Measurements from ENCODE around the gene FSD1.
"Not testable (repeated sequence)": the region's sequence is repeated elsewhere in the genome, so short reads cannot be mapped to it uniquely, and the experiment has no call there.

Gene FSD1

GRCh38 chr19:4304538-4305256, at the start of gene FSD1:
Gene FSD1, plus strand, starts transcription at chr19:4304598. Its CDS starts 149 bp downstream, at chr19:4304747.
- peak; percentile 53 for DNase-seq (ENCODE audit: low spot score)

DNA sequence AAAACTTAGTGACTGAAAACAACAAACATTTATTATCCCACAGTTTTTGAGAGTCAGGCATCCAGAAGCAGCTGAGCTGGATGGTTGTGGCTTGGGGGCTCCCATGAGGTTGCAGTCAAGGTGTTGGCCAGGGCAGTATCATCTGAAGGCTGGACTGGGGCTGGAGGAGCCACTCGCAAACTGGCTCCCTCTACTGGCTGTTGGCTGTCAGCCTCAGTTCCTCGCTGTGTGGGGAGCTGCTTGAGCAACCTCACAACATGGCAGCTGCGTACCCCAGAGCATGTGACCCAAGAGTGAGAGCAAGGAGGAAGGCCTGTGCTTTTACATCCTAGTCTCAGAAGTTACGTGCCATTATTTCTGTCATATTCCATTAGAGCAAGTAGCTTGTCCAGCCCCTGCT, 47.8 kb upstream of the FSD1 start:
- no peak for DNase-seq (ENCODE audit: low spot score)

GRCh38 chr19:4257025-4257424, 47.4 kb upstream of the FSD1 start:
- no peak for DNase-seq (ENCODE audit: low spot score)

DNA sequence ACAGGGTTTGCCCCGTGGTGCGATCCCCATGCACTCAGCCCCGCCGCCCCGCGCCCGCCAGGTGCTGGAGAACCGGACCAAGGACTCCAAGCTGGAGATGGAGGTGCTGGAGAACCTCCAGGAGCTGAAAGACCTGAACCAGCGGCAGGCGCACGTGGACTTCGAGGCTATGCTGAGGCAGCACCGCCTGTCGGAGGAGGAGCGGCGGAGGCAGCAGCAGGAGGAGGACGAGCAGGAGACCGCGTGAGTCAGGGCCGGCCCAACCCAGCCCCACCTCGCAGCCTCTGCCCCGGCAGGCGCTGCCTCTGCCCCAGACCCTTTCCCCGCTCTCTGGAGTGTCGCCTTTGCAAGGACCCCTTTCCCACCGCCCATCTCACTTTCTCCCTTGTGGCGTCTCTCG, 46.2 kb upstream of the FSD1 start:
- no peak for DNase-seq (ENCODE audit: low spot score)

DNA sequence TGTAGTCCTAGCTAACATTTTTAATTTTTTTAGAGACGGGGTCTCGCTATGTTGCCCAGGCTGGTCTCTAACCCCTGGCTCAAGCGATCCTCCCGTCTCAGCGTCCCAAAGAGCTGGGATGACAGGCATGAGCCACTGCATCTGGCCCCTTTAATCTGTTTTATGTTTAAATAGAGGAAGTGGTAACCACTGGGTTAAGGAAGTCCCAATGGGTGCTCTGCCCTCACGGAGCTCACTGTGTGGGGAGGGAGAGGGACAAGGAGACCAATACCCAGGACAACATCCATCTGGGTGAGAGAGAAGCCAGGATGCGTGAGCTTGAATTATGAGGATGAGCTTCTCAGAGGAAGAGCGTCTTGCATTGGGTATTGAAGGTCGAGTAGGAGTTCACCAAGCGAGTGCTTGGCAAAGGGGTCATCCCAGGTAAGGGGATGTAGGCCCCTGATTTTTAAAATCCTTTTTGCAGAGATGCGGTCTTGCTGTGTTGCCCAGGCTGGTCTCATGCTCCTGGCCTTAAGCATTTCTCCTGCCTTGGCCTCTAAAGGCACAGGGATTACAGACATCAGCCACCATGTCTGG, 43.7 kb upstream of the FSD1 start:
- DNase-seq (ENCODE audit: low spot score), result no peak

GRCh38 chr19:4264812-4265211, 39.6 kb upstream of the FSD1 start:
- DNase-seq (ENCODE audit: low spot score), result no peak

GRCh38 chr19:4266253-4267000, 38.0 kb upstream of the FSD1 start:
- DNase-seq (ENCODE audit: low spot score), result no peak

GRCh38 chr19:4267101-4267900, 37.1 kb upstream of the FSD1 start:
- peak; percentile 46 for DNase-seq (ENCODE audit: low spot score)

DNA sequence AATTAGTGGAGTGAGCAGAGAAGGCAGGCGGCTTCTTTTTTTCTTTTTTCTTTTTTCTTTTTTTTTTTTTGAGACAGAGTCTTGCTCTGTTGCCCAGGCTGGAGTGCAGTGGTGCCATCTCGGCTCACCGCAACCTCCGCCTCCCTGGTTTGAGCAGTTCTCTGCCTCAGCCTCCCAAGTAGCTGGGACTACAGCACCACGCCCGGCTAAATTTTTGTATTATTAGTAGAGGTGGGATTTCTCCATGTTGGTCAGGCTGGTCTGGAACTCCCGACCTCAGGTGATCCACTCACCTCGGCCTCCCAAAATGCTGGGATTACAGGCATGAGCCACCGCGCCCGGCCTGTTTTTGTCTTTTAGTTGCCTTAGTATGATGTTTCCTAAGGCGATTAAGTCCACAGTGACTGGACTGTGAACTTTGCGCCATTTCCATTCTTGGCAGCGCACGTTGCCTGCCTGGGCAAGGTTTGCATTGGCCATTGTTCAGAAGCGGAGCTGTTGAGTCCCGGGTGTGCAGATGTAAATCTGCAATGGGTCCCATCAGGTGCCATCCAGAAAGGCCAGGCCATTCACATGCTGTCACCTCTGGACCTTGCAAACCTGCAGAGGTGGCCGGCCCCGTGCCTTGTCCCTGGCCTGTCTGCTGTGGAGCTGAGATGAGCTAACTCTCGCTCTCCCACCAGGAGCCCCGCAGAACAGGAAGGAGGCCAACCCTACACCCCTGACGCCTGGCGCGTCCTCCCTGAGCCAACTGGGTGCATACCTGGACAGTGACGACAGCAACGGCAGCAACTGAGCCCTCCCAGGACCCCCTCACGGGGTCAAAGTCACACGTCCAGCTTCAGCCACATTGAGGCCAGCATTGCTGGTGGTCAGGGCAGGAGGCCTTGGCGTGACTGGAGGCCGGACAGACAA, 36.2 kb upstream of the FSD1 start:
- no peak for DNase-seq (ENCODE audit: low spot score)

GRCh38 chr19:4268816-4269430, 35.5 kb upstream of the FSD1 start:
- no peak for DNase-seq (ENCODE audit: low spot score)

DNA sequence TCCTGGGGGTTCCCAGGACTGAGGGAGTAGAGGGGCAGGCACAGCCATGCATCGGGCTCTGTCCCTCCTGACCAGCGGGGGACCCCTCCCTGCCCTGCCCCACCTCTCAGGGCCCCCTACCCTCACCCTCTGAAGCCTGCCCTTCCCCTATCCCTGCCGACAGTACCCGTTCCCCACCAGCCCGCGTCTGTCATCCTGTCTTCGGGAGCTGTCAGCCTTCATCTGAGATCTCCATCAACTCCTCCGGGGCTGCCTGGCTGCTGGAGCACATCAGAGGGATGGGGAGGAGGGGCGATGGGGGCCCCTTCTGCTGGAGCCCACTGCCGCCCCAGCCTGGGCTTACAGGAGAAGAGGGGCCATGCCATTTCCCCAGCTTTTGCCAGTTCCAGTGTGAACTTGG, 31.5 kb upstream of the FSD1 start:
- DNase-seq (ENCODE audit: low spot score), result no peak

DNA sequence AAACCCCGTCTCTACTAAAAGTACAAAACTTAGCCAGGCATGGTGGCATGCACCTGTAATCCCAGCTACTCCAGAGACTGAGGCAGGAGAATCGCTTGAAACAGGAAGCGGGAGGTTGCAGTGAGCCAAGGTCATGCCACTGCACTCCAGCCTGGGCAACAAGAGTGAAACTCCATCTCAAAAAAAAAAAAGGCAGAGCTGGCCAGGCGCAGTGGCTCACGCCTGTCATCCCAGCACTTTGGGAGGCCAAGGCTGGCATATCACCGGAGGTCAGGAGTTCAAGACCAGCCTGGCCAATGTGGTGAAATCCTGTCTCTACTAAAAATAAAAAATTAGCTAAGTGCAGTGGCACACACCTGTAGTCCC, 30.1 kb upstream of the FSD1 start:
- DNase-seq (ENCODE audit: low spot score), result not testable (repeated sequence)

DNA sequence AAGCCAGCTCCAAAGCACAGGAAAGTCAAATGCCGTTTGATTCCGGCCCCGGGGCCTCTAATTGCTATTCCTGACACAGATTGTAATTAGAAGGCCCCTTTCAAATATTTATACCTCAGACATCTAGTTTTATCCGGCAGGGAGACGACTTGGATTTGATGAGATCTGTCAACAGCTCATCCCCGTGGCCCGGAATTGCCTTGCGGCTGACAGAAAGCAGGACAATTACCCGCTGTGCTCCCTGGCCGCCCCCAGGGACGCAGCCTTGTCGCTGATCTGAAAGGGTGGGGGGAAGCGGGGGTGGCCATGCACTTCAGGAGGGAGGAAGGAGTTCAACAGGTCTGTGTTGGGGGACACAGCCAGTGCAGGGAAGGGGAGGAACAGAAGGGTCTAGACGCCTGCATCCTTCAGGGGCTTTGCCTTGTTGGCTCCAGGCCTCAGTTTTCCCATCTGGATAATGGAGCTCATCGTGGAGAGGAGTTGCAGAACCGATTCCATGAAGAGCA, 27.2 kb upstream of the FSD1 start:
- DNase-seq (ENCODE audit: low spot score), result no peak

GRCh38 chr19:4278010-4278409, 26.4 kb upstream of the FSD1 start:
- DNase-seq (ENCODE audit: low spot score), result no peak

- DNase-seq (ENCODE audit: low spot score), result no peak
These were observed 25.8 kb upstream of the FSD1 start, which contains the start of gene SHD for GRCh38 chr19:4278419-4279266. Gene SHD, plus strand, starts transcription at chr19:4279266. Its CDS starts 798 bp downstream, at chr19:4280064.

GRCh38 chr19:4279267-4279529, 25.2 kb upstream of the FSD1 start:
- no peak for DNase-seq (ENCODE audit: low spot score)

DNA sequence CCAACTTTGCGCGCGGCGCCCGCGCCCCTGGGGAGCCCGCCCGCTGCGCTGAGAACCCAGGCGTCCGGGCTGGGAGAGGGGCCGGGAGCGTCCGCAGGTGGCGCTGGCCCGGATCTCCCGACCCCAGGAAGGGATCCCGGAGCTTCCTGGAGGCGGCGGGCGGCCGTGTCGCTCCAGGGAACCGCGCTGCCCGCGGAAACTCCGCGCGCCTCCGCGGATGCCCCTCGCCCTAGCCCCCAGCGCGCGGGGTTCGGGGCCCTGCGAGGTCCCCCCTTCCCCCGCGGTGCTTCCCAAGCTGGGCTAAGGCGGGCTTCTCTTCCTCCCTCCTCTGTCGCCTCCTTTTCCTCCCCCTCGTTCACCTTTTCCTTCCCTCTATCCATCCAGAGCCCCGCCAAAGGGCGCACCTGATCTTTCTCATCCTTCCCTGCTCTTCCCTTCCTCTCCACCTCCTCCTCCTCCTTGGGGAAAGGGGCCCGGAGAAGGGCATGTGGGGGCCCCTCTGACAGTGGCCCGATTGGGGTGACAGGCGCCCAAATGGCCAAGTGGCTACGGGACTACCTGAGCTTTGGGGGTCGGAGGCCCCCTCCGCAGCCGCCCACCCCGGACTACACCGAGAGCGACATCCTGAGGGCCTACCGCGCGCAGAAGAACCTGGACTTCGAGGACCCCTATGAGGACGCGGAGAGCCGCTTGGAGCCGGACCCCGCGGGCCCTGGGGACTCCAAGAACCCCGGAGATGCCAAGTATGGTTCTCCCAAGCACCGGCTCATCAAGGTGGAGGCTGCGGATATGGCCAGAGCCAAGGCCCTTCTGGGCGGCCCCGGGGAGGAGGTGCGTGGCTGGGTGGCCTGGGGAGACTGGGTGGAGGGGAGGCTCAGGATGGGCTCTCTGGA, 24.6 kb upstream of the FSD1 start:
- DNase-seq (ENCODE audit: low spot score), result no peak

DNA sequence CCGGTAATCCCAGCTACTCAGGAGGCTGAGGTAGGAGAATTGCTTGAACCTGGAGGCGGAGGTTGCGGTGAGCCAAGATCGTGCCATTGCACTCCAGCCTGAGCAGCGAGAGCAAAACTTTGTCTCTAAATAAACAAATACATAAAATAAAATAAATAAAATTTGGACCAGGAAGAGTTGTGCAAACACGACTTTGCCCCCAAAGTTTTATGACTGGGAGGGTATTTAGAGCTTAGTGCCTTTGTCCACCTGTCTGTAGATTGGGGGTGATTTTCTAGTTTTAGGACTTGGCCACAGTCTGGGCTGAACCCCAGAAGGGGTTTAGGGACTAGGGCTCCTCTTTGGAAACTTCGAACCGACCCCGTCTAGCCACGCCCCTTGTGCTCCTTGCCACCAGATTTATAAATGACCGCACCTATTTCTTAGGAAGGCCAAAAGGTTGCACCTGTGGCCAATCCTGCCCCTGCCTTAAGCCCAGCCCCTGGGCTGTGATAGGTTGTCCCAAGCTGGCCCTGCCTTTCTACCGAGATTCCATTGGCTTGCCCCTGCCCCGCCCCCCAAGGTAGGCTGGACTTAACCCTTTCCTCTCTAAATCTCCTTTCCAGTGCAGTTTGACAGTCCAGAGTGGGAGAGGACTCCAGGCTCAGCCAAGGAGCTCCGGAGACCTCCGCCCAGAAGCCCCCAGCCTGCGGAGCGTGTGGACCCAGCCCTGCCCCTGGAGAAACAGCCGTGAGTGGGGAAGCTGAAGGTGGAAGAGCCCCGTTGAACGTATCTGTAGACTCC, 20.0 kb upstream of the FSD1 start:
- DNase-seq (ENCODE audit: low spot score), result no peak

Data from CD4-positive, alpha-beta T cell treated with Interleukin-15 for 4 hours (primary cell).